Prostate gland (tissue), 2 donors: Measurements from ENCODE around the gene ACSL1. TPM values are rescaled to one million over a fixed set of nuclear protein-coding genes. Genes with fewer than 3 reads are reported as not detected.
A peak's percentile ranks its signal among the peaks of the same experiment; 100 is the strongest.
"Not testable (repeated sequence)": the region's sequence is repeated elsewhere in the genome, so short reads cannot be mapped to it uniquely, and the experiment has no call there.

Experiments used
- DNase-seq: peaks from one replicate; pipeline ENCODE4 v3.0.0-alpha.2; 2019; ENCODE audit warnings: low spot score
- H3K27ac ChIP-seq, 2 donors: fragments of 200-600 bp; sonication (generic); 2 replicates each; pipeline ENCODE4 v1.5.1; 2017 to 2019
- H3K27me3 ChIP-seq: fragments of 200-600 bp; sonication (generic); replicated peaks from 2 replicates; pipeline ENCODE4 v1.5.1; 2019; ENCODE audit not compliant: insufficient read depth
- H3K36me3 ChIP-seq, 2 donors: fragments of 200-600 bp; sonication (generic); 1 replicate in 1 of 2; 2 replicates in 1 of 2; pipeline versions ENCODE4 v1.5.1 to v1.8.1; 2017 to 2019
- H3K4me1 ChIP-seq: fragments of 200-600 bp; sonication (generic); replicated peaks from 2 replicates; pipeline ENCODE4 v1.5.1; 2019
- H3K4me3 ChIP-seq, 2 donors: fragments of 200-600 bp; sonication (generic); 2 replicates each; pipeline ENCODE4 v1.5.1; 2017 to 2019
- H3K9me3 ChIP-seq: fragments of 200-600 bp; sonication (generic); 2 replicates; pipeline ENCODE4 v1.5.1; 2017
- CTCF ChIP-seq, 4 experiments: fragments of 200-600 bp in 2 of 4; fragments of 450-650 bp in 2 of 4; sonication (generic) in 2 of 4; IDR thresholded peaks; 1 replicate in 3 of 4; 2 replicates in 1 of 4; pipeline ENCODE4 v1.5.1; 2016 to 2019; ENCODE audit warnings: antibody characterized with exemption in 4 of 4, mild to moderate bottlenecking in 2 of 4, moderate library complexity in 2 of 4
- POLR2A ChIP-seq: fragments of 450-650 bp; IDR thresholded peaks from one replicate; pipeline ENCODE4 v1.6.1; 2016; ENCODE audit warnings: antibody characterized with exemption, mild to moderate bottlenecking
- POLR2AphosphoS5 ChIP-seq: sonication (generic); formaldehyde crosslinking; IDR thresholded peaks from one replicate; pipeline ENCODE4 v1.6.1; 2017; ENCODE audit warnings: antibody characterized with exemption
- WGBS: methylation state at CpG from one replicate; pipeline ENCODE4 v1.1.5; 2018; 5-methylcytosine and 5-hydroxymethylcytosine counted together
- intact Hi-C: fragments of 100-400 bp; cut with DNase I; formaldehyde crosslinking; loops from one replicate; pipeline ENCODE4 v1.14.2; 2022
- total RNA-seq, 2 donors: library from RNA; depleted of rRNA; stranded (reverse); fragments of >200 nt; gene quantifications; one replicate each; pipeline ENCODE4 v1.1.0, GENCODE V29; 2016

The ACSL1 gene
- total RNA-seq, 2 donors from 2014 or later: 71.7 to 157 TPM

- DNase-seq: no peak
- Histone ChIP-seq H3K36me3 (no peaks in the 10 kb centered on the region), H3K4me1 (peaks cover 2% of the 10 kb centered on the region), H3K27me3 (no peaks in the 10 kb centered on the region), H3K9me3 (no peaks in the 10 kb centered on the region), H3K4me3 (no peak overlapping the region), H3K27ac (peak overlapping the region; percentile 38 to 57)
- WGBS: 88% methylated on average over 1 of the region's 1 CpG
- TF ChIP-seq POLR2A: no peak
- no peak for TF ChIP-seq CTCF (IDR thresholded peaks at IDR 0.05)
- intact Hi-C loops: no loop called here
Measured at GRCh38 chr4:184844742-184845141, 19.0 kb upstream of the ACSL1 start.

GRCh38 chr4:184843984-184844554 is 18.3 kb upstream of the ACSL1 start:
- WGBS: 91% methylated on average over 16 of the region's 16 CpGs

GRCh38 chr4:184839075-184839399 is 13.3 kb upstream of the ACSL1 start:
- H3K36me3 ChIP-seq, H3K27me3 ChIP-seq, H3K9me3 ChIP-seq, intact Hi-C loops, H3K4me3 ChIP-seq, H3K4me1 ChIP-seq, DNase-seq: not testable (repeated sequence)
- 95% methylated on average over 6 of the region's 6 CpGs for WGBS
- peak overlapping the region; percentile 76 to 85 for H3K27ac ChIP-seq

More at GRCh38 chr4:184843984-184844554, 18.3 kb upstream of the ACSL1 start:
- TF ChIP-seq POLR2A (no peak), CTCF (IDR thresholded peaks at IDR 0.05) (no peak), POLR2AphosphoS5 (no peak)
- Histone ChIP-seq H3K9me3 (no peaks in the 10 kb centered on the region), H3K4me3 (no peak overlapping the region), H3K27me3 (no peaks in the 10 kb centered on the region), H3K27ac (no peak overlapping the region), H3K4me1 (peaks cover 2% of the 10 kb centered on the region), H3K36me3 (no peaks in the 10 kb centered on the region)
- intact Hi-C loops: no loop called here
- DNase-seq: no peak

GRCh38 chr4:184838249-184839074 is 12.7 kb upstream of the ACSL1 start:
- 54% methylated on average over 11 of the region's 11 CpGs for WGBS
- intact Hi-C loops: no loop called here
- H3K4me1 ChIP-seq: no peaks in the 10 kb centered on the region
- peak; percentile 60 for DNase-seq
- H3K4me3 ChIP-seq: no peak overlapping the region
- H3K9me3 ChIP-seq: no peaks in the 10 kb centered on the region
- H3K27ac ChIP-seq: peak overlapping the region; percentile 76 to 85
- H3K36me3 ChIP-seq: no peaks in the 10 kb centered on the region
- H3K27me3 ChIP-seq: no peaks in the 10 kb centered on the region
- TF ChIP-seq POLR2AphosphoS5: peak; percentile 77
- TF ChIP-seq CTCF (IDR thresholded peaks at IDR 0.05): no peak

- Histone ChIP-seq H3K4me1 (no peaks in the 10 kb centered on the region), H3K27me3 (no peaks in the 10 kb centered on the region), H3K4me3 (no peak overlapping the region), H3K9me3 (no peaks in the 10 kb centered on the region), H3K27ac (no peak overlapping the region), H3K36me3 (no peaks in the 10 kb centered on the region)
- intact Hi-C loops: no loop called here
- 82% methylated on average over 5 of the region's 5 CpGs for WGBS
- no peak for TF ChIP-seq POLR2AphosphoS5
- TF ChIP-seq CTCF (IDR thresholded peaks at IDR 0.05): no peak
- no peak for TF ChIP-seq POLR2A
- no peak for DNase-seq
Measured at GRCh38 chr4:184836613-184837012, 10.8 kb upstream of the ACSL1 start.
